ENCODE results near the gene CADPS. TPM values are rescaled to one million over a fixed set of nuclear protein-coding genes. Genes with fewer than 3 reads are reported as not detected.

CADPS gene
- not detected in 5 replicates for total RNA-seq (2022; extraction: Qiagen RNA extraction)

GRCh38 chr3:62874711-62875557 lies at the start of gene CADPS:
Gene CADPS, minus strand, starts transcription at chr3:62875416. Its CDS starts 387 bp downstream, at chr3:62875029.

GRCh38 chr3:62373215-62373614 lies 502.0 kb downstream of the CADPS start, which contains the start of gene FEZF2:
Gene FEZF2, minus strand, starts transcription at chr3:62373550. Its CDS starts 682 bp downstream, at chr3:62372868.

Measured in A549 treated with CORT108297 at 1 μM for 4 hours (cell line).